HL-60 (cell line): Measurements from ENCODE around the gene IFNB1.

ENCODE experiments used
- DNase-seq, 2 experiments: peaks; one replicate each; pipeline ENCODE4 v3.0.0-alpha.2; 2010 to 2020; ENCODE audit warnings: low read depth in 1 of 2, low spot score in 1 of 2
- H3K27ac ChIP-seq: fragments of 250-450 bp; sonication (Bioruptor Pico); replicated peaks from 2 replicates; pipeline ENCODE4 v1.5.1; 2020; ENCODE audit warnings: mild to moderate bottlenecking, moderate library complexity
- H3K27me3 ChIP-seq: fragments of 250-450 bp; sonication (Bioruptor Pico); 2 replicates; pipeline ENCODE4 v1.5.1; 2021; ENCODE audit warnings: mild to moderate bottlenecking, moderate library complexity; ENCODE audit not compliant: insufficient read depth, poor library complexity, severe bottlenecking
- H3K4me3 ChIP-seq: replicated peaks from 2 replicates; pipeline ENCODE4 v1.5.1; 2011; ENCODE audit warnings: mild to moderate bottlenecking, control low read depth, low read length; ENCODE audit not compliant: insufficient read depth
- GABPA ChIP-seq: IDR thresholded peaks from 2 replicates; pipeline ENCODE4 v1.6.1; 2012; ENCODE audit warnings: low read depth
- POLR2AphosphoS5 ChIP-seq: IDR thresholded peaks from 2 replicates; pipeline ENCODE4 v1.6.1; 2012; ENCODE audit warnings: low read depth
- SPI1 ChIP-seq: IDR thresholded peaks from 2 replicates; pipeline ENCODE4 v1.6.1; 2012; ENCODE audit warnings: low read depth, mild to moderate bottlenecking, borderline replicate concordance
- TF ChIP-seq, protein P1 (sequence below): IDR thresholded peaks from one replicate; pipeline ENCODE4 v1.5.1; 2011; ENCODE audit warnings: low read length, control low read depth, inconsistent platforms; ENCODE audit not compliant: insufficient read depth
- TF ChIP-seq, protein P2 (sequence below): IDR thresholded peaks from 2 replicates; pipeline ENCODE4 v1.6.1; 2012; ENCODE audit warnings: low read depth; ENCODE audit not compliant: insufficient replicate concordance

The IFNB1 gene

DNA sequence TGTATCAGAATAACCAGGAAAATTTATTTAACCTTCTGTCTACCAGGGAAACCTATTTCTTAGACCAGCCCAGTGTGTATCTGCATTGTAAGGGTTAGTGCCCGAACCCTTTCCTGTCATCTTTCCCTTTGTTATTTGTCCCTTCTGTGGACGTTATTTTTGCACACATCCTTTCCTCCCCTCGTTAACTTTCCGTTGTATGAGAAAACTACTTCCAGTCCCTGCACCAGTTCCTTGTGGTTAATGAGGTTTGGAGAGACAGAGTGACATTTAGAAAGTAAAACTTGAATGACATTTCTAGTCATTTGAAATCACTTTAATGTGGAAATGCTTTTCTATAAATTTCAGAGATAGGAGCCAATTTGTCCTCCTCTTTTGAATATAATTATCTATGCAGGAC lies 4.3 kb upstream of the IFNB1 start:
- Histone ChIP-seq H3K27me3 (no peaks in the 10 kb centered on the region), H3K27ac (peak overlapping the region; percentile 78), H3K4me3 (no peak overlapping the region)
- peak in 1 of 2 experiments; percentile 38 for DNase-seq
- no peak for TF ChIP-seq POLR2AphosphoS5
- TF ChIP-seq, protein P1, sequence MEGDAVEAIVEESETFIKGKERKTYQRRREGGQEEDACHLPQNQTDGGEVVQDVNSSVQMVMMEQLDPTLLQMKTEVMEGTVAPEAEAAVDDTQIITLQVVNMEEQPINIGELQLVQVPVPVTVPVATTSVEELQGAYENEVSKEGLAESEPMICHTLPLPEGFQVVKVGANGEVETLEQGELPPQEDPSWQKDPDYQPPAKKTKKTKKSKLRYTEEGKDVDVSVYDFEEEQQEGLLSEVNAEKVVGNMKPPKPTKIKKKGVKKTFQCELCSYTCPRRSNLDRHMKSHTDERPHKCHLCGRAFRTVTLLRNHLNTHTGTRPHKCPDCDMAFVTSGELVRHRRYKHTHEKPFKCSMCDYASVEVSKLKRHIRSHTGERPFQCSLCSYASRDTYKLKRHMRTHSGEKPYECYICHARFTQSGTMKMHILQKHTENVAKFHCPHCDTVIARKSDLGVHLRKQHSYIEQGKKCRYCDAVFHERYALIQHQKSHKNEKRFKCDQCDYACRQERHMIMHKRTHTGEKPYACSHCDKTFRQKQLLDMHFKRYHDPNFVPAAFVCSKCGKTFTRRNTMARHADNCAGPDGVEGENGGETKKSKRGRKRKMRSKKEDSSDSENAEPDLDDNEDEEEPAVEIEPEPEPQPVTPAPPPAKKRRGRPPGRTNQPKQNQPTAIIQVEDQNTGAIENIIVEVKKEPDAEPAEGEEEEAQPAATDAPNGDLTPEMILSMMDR, result no peak
- TF ChIP-seq, protein P2, sequence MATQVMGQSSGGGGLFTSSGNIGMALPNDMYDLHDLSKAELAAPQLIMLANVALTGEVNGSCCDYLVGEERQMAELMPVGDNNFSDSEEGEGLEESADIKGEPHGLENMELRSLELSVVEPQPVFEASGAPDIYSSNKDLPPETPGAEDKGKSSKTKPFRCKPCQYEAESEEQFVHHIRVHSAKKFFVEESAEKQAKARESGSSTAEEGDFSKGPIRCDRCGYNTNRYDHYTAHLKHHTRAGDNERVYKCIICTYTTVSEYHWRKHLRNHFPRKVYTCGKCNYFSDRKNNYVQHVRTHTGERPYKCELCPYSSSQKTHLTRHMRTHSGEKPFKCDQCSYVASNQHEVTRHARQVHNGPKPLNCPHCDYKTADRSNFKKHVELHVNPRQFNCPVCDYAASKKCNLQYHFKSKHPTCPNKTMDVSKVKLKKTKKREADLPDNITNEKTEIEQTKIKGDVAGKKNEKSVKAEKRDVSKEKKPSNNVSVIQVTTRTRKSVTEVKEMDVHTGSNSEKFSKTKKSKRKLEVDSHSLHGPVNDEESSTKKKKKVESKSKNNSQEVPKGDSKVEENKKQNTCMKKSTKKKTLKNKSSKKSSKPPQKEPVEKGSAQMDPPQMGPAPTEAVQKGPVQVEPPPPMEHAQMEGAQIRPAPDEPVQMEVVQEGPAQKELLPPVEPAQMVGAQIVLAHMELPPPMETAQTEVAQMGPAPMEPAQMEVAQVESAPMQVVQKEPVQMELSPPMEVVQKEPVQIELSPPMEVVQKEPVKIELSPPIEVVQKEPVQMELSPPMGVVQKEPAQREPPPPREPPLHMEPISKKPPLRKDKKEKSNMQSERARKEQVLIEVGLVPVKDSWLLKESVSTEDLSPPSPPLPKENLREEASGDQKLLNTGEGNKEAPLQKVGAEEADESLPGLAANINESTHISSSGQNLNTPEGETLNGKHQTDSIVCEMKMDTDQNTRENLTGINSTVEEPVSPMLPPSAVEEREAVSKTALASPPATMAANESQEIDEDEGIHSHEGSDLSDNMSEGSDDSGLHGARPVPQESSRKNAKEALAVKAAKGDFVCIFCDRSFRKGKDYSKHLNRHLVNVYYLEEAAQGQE, result no peak
- TF ChIP-seq SPI1, result no peak
- TF ChIP-seq GABPA, result no peak

DNA sequence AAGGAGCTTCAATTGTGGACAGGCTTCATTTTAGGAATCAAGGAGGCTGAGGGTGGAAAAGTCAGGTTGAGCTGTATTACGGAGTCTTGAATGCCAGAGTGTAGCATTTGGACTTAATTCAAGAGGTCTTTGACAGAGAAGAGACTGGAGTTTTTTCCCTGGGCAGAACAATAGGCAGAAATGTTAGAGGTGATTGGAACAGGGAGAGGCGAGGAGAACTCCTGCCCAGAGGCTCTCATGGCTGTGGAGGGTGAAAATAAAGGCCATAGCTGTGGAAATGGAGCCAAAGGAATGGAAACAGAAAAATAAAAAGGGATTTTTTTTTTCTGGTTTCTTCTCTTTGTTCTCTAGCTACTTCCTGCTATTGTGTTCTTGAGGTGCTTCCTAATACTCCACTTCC lies 3.7 kb upstream of the IFNB1 start:
- no peak for TF ChIP-seq SPI1
- TF ChIP-seq POLR2AphosphoS5, result no peak
- no peak for TF ChIP-seq GABPA
- TF ChIP-seq, protein P1, result no peak
- TF ChIP-seq, protein P2, result no peak
- no peaks in the 10 kb centered on the region for H3K27me3 ChIP-seq
- no peak for DNase-seq
- H3K4me3 ChIP-seq, result no peak overlapping the region
- peak overlapping the region; percentile 78 for H3K27ac ChIP-seq

DNA sequence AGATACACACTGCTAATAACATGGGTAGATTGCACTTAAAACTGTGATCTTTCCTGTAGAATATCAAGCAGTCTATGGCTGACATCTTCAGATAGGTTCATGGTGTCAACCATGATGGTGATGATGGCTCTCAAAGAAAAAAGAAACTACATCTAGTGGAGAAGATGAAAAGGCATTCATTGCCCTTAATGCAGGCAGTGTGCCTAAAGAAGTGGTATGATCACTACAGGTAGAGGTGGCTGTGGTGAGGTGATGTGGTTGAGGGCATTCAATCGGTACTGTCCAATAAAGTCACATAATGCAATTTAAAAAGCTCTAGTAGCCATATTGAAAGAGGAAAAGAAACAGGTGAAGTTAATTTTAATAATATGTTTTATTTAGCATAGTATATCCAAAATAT lies 3.1 kb upstream of the IFNB1 start:
- H3K4me3 ChIP-seq, result no peak overlapping the region
- H3K27me3 ChIP-seq, result no peaks in the 10 kb centered on the region
- TF ChIP-seq, protein P2, result no peak
- TF ChIP-seq, protein P1, result no peak
- TF ChIP-seq SPI1 (no peak), POLR2AphosphoS5 (no peak), GABPA (no peak)
- DNase-seq, result no peak
- peak overlapping the region; percentile 78; the same call in 1 of the 2 replicates for H3K27ac ChIP-seq
